GM21367 (cell line): Measurements from ENCODE around the gene LAG3.

Experiments
- ATAC-seq: cut with Tn5 transposase; IDR thresholded peaks from one replicate; pipeline ENCODE4 v1.9.1; 2021; ENCODE audit not compliant: unreplicated experiment

The LAG3 gene

DNA sequence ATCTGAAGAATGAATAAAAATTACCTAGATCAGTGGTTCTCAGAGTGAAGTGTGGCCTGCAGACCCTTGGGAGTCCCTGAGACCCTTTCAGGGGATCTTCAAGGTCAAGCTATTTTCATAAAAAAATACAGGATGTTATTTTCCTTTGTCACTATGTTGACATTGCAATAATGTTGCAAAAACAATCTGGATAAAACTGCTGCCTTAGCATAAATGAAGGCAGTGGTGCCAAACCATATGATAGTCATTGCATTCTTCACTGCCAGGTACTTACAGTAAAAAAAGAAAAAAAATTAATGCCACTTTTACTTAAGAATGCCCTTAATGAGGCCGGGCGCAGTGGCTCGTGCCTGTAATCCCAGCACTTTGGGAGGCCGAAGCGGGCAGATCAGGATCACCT, 15.0 kb downstream of the LAG3 start:
- no peak for ATAC-seq

DNA sequence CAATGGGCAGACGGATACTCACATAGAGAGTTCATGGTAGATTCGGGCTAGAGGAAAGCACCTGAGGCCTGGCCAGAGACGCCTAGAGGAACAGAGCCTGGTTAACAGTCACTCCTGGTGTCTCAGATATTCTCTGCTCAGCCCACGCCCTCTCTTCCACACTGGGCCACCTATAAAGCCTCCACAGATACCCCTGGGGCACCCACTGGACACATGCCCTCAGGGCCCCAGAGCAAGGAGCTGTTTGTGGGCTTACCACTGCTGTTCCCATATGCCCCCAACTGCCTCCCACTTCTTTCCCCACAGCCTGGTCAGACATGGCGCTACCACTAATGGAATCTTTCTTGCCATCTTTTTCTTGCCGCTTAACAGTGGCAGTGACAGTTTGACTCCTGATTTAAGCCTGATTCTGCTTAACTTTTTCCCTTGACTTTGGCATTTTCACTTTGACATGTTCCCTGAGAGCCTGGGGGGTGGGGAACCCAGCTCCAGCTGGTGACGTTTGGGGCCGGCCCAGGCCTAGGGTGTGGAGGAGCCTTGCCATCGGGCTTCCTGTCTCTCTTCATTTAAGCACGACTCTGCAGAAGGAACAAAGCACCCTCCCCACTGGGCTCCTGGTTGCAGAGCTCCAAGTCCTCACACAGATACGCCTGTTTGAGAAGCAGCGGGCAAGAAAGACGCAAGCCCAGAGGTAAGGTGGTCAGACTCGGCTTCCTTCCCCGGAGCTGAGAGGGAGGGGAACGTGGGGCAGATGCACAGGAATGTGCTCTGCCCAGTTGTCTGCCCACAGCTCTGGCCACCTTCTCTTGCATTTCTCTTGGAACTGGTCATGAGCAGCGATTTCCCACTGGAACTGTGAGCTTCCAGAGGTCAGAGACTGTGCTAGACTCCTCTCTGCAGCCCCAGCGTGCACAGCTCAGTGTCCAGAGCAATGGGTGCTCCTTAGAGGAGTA, 16.9 kb downstream of the LAG3 start, which contains the start of gene CD4:
Gene CD4, plus strand, starts transcription at position 557 of the 953 bp plus-strand sequence. CDS start 10,611 bp downstream, outside the sequence.
- no peak for ATAC-seq

DNA sequence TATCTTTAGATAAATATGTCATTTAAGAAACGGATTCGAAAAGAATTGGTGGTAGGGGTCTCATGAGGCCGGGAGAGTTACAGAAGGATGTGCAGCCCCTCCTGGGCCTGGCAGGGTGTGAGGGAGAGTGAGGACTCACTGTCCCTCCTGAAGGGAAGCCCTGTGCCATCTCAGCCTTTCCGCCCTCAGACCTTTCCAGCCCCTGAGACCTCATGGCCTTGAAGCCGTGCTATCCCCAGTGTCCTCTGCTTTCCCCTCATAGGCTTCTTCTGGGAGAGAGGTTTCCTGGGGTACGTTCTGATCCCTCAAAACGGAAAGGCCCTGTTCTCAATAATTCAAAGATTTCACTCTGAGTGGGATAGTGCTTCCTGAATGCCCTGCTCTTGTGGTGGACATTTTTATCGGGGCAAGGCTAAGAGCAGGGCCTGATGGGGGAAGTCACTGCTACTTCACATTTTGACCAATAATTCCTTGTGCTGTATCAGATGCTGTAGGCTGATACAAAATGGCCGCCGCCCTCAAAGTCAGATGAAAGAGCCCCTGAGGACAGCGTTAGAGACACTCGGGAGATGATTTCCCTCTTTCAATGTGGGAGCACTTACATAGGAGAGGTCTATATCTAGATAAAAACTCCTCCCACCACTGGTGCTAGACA, 18.3 kb downstream of the LAG3 start:
- no peak for ATAC-seq

DNA sequence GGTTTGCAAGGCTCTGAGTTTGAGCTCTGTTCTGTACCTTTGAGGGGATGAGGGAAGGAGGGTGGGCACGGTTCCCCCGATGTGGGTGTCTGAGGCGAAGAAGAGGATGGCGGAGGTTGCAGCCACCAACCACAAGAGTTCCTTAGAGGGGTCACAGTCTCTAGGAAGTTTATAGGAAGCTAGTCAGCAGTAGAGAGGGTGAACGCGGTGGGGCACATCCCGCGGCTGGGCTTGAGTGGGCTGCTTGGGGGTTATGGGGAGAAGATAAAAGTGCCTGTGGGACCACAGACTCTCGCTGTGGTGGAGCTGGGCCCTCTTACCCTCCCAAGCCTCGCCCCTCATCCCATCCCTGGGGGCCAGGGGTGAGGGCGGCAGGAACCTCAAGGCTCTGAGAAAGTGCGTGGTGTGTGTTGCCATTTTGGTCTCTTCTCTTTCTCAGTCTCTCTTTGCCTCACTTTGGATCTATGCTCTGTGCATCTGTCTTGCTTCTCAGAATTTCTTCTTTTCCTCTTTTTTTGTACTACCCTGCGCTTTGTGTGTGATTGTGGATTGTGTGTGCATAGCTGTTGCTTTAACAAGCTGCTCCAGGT, 19.7 kb downstream of the LAG3 start:
- ATAC-seq = no peak

DNA sequence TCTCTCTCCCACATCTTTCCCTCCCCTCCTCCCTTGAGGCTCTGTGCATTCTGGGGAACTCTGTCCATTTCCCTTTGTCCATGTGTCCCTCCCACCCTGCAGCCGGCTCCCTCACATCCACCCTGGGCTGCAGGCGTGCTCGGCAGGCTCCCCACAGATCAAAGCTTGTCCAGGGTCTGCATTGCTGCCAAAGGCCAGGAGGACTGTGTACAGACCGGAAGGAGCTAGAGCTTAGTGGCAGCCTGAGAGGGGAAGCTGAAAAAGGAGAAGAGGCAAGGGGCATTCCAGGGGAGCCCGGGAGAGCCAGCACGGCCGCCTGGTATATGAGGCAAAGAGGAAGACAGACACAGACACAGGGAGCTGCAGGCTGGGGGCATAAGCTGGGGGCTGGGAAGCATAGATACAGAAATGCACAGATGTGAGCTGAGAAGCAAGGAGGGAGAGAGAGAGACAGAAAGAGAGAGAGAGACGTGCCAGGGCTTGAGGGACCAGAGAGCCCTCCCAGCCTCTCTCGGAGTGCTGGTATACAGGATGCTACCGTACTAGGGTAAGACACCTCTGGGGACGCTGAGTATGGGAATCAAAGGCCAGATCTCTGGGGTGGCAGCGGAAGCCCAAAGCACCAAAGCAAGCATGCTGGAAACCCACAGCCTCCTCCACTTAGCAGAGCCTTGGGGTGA, 20.3 kb downstream of the LAG3 start:
- ATAC-seq = no peak

DNA sequence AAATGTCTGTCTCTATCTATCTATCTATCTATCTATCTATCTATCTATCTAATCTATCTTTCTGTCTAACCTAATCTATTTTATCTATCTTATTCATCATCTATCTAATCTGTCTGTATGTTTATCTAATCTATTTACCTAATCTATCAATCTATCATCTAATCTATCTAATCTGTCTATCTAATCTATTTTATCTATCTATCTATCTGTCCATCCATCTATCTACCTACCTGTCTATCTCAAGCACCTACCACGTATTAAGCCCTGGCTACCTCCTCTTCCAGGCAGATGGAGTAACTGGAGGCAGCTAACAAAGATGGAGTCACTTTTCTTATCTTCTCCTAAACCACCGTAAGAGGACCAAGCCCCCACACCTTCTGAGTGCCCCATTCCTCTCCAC, 22.8 kb downstream of the LAG3 start:
- no peak for ATAC-seq

DNA sequence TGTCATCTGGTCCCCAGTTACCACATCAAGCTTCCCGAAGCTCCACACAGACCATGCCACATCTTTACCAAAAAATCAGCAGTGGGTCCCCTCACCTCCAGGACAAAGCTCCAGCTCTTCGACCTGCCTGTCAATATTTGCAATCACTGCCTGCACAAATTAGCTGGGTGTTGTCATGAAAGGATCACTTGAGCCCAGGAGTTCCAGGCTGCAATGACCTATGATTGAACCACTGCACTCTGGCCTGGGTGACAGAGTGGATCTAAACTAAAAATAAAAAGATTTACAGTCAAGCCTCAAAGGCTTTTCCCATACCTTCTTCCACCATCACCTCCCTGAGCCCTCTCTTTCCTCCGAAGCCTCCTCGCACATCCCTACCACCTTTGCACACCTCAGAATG, 24.3 kb downstream of the LAG3 start:
- ATAC-seq = no peak

DNA sequence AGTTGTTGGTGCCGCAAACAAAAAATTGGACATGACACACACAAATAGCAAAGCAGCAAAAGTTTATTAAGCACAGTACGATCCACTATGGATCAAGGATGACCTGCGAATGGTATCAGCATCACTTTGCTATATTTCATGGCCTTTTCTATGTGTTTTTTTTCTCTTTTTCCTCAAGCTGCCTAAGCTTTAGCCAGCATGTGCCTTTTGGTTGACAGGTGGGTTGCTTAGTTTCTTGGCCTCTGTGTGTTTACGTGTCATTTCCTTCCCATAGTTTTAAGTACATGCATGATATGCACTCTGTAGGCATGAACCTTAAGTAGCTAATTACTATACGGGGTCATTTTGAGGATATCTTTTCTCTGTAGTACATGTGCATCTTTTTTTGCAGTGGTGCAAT, 26.8 kb downstream of the LAG3 start:
- ATAC-seq = no peak

DNA sequence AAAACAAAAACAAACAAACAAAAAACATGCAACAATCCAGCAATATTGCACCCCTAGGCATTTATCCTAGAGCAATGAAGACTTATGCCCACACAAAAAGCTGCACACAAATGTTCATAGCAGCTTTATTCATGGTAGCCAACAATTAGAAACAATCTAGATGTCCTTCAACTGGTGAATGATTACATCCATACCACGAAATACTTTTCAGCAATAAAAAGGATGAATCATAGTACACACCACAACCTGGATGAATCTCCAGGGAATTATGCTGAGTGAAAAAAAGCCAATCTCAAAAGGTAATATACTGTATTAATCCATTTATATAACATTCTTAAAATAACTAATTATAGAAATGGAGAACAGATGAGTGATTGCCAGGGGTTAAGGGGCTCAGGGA, 34.9 kb downstream of the LAG3 start:
- ATAC-seq = no peak

DNA sequence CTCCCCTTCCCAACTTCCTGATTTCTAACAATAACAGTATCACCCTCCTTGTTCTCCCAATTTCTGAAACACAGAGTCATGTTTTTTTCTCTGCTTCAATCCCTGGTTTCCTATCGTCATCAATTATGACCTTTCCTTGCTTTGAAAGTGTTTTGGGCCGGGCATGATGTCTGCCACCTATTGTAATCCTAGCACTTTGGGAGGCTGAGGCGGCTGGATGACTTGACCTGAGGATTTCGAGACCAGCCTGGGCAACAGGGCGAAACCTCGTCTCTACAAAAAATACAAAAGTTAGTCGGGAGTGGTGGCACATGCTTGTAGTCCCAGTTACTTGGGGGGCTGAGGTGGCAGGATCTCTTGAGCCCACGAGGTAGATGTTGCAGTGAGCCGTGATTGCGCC, 36.7 kb downstream of the LAG3 start:
- no peak for ATAC-seq

DNA sequence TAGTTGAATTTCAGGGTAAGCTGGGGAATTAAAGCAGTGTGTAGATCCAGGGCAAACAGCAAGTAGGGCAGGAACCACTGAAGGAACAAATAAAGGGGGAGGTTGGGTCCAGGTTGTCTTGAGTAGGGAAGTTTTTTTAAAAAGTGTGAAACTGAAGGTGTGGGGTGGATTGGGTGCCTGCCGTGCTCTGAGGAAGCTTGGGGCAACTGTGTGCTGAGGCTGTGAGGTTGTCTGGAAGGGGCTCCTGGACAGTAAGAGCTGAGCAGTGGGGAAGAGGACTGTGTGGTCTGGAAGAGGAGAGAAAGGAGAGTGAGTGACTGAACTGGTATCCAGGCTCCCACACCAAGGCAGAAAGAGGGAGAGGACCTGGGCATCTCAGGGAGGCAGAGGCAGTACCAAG, 38.4 kb downstream of the LAG3 start:
- ATAC-seq = no peak

DNA sequence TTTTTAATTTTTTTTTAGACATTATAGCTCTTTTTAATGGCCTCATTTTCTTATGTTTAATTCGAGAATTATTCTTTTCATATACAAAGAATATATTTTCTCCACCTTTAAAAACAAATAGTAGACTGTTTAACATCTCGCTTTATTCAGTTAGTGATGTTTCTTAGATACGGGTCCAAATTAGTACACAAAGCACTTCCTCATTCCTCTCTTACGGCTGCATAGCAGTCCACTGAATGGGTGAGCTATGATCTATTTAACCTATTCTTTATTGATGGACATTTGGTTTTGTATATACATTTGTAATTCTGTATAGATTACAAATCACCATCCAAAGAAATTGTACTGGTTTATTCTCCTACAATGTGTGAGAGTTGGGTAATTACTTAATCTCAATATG, 41.0 kb downstream of the LAG3 start:
- no peak for ATAC-seq

DNA sequence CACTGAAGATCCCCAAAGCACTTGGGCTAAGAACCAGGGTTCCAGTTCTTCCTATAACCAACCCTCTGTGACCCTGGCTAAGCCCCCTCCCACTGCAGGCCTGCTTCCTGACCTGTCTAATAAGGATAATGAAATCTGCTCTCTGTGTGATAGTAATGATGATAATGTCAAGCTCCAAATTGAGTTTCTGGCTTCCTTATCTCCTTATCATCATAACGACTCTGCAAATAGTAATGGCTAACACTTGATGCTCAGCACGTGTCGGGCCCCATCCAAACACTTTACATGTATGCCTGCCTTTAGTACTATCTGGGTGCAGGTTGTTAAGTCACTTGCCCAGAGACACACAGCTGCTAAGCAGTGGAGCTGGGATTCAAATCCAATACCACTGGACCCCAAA, 44.3 kb downstream of the LAG3 start:
- no peak for ATAC-seq

DNA sequence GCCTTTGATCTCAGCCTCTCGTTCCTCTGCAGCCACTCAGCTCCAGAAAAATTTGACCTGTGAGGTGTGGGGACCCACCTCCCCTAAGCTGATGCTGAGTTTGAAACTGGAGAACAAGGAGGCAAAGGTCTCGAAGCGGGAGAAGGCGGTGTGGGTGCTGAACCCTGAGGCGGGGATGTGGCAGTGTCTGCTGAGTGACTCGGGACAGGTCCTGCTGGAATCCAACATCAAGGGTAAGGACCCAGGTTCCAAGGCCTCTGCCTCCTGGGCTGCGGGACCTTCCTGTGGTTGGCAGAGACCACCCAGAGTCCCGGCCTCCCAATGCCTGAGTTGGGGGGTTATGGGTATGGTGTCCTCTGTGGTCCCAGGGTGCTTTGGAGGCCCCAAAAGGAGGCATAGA, 44.8 kb downstream of the LAG3 start:
- ATAC-seq = no peak

DNA sequence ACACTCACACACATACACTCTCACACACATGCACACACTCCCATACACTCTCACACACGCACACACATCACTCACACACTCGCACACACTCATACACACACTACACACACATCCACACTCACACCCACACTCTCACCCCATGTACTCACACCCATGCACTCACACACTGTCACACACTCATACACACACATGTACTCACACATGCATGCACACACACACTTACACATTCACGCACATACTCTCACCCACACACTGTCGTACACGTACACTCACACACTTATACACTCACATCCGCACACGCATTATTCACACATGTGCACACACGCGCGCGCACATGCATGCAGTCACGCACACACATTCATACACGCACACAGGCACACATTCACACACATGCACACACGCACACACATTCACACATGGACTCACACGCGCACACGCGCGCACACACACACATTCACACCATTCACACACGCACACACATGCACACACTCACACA, 45.4 kb downstream of the LAG3 start:
- no peak for ATAC-seq

DNA sequence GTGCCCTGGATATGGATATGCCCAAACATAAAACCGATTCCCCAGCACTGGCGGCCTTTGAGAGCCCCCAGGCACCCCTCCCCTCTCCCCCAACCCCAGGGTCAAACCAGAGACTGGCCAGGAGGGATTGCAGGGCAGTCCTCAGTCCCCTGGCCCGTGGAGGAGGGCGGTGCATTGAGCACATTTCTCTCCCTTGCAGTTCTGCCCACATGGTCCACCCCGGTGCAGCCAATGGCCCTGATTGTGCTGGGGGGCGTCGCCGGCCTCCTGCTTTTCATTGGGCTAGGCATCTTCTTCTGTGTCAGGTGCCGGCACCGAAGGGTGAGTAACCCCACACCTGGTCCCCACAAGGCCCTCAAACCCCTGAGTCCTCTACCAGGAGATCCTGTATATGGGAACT, 45.9 kb downstream of the LAG3 start:
- no peak for ATAC-seq

DNA sequence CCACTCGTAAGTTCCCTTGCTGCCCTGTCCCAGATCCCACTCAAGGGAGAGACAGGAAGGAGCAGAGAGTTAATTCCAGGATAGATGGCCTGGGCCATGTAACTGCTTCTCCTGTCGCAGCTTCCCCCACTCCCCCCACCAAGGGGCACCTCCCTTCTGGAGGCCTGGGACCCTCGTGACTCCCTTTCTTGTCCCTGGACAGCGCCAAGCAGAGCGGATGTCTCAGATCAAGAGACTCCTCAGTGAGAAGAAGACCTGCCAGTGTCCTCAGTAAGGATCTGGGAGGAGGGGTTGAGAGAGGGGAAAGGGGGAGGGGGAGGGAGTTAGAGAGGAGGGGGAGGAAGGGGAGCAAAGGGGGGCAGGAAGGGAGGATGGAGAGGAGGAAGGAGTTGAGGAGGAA, 46.3 kb downstream of the LAG3 start:
- no peak for ATAC-seq

DNA sequence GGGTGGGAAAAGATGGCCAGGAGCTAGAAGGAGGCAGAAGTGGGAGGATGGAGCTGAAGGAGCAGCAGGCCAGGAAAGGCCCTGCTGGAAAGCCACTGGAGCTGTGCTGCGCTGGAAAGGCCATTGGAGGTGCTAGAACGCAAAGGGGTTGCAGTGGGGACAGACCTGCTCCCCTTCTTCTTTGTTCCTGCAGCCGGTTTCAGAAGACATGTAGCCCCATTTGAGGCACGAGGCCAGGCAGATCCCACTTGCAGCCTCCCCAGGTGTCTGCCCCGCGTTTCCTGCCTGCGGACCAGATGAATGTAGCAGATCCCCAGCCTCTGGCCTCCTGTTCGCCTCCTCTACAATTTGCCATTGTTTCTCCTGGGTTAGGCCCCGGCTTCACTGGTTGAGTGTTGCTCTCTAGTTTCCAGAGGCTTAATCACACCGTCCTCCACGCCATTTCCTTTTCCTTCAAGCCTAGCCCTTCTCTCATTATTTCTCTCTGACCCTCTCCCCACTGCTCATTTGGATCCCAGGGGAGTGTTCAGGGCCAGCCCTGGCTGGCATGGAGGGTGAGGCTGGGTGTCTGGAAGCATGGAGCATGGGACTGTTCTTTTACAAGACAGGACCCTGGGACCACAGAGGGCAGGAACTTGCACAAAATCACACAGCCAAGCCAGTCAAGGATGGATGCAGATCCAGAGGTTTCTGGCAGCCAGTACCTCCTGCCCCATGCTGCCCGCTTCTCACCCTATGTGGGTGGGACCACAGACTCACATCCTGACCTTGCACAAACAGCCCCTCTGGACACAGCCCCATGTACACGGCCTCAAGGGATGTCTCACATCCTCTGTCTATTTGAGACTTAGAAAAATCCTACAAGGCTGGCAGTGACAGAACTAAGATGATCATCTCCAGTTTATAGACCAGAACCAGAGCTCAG, 47.0 kb downstream of the LAG3 start:
- ATAC-seq = no peak

DNA sequence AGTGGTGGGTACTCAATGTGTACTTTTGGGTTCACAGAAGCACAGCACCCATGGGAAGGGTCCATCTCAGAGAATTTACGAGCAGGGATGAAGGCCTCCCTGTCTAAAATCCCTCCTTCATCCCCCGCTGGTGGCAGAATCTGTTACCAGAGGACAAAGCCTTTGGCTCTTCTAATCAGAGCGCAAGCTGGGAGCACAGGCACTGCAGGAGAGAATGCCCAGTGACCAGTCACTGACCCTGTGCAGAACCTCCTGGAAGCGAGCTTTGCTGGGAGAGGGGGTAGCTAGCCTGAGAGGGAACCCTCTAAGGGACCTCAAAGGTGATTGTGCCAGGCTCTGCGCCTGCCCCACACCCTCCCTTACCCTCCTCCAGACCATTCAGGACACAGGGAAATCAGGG, 47.8 kb downstream of the LAG3 start:
- no peak for ATAC-seq
